SK-N-SH (cell line): ENCODE results near the gene RNF212B. TPM values are rescaled to one million over a fixed set of nuclear protein-coding genes. Genes with fewer than 3 reads are reported as not detected.

Experiments used
- CTCF ChIA-PET: fragments of 300-600, 350-600 bp; formaldehyde crosslinking; extraction: SDS; loops from one replicate; lab custom pipeline; 2021; lab: Yijun Ruan, JAX
- POLR2A ChIA-PET: fragments of 350-600 bp; sonication (Branson Sonifier 250); formaldehyde crosslinking; extraction: SDS; loops from one replicate; lab custom pipeline; 2020; ENCODE audit warnings: antibody characterized with exemption, inconsistent platforms; lab: Yijun Ruan, JAX
- DNase-seq: peaks from one replicate; pipeline ENCODE4 v3.0.0; 2012
- H2AFZ ChIP-seq: fragments of 200-600 bp; sonication (generic); 2 replicates; pipeline ENCODE4 v1.8.1; 2016; ENCODE audit warnings: antibody characterized with exemption, mild to moderate bottlenecking, low read depth
- H3F3A ChIP-seq: fragments of 200-600 bp; sonication (generic); replicated peaks from 2 replicates; pipeline ENCODE3; 2016; ENCODE audit warnings: antibody characterized with exemption, mild to moderate bottlenecking; ENCODE audit not compliant: insufficient read depth
- H3K27ac ChIP-seq, 2 experiments: fragments of 200-500 bp in 1 of 2; fragments of 200-600 bp in 1 of 2; sonication (Bioruptor generic) in 1 of 2; sonication (generic), shearing (Covaris generic) in 1 of 2; 2 replicates each; pipeline versions ENCODE4 v1.5.1 to v1.6.1; 2014 to 2016; ENCODE audit warnings: low read depth in 2 of 2, inconsistent platforms in 1 of 2, low read length in 1 of 2, mild to moderate bottlenecking in 1 of 2, mixed read lengths in 1 of 2
- H3K27me3 ChIP-seq: fragments of 200-600 bp; sonication (generic), shearing (Covaris generic); 2 replicates; pipeline ENCODE4 v1.6.1; 2016; ENCODE audit warnings: mixed run types; ENCODE audit not compliant: insufficient read depth
- H3K36me3 ChIP-seq, 2 experiments: fragments of 200-500 bp in 1 of 2; fragments of 200-600 bp in 1 of 2; sonication (Bioruptor generic) in 1 of 2; sonication (generic) in 1 of 2; replicated peaks in 1 of 2; 2 replicates each; pipeline versions ENCODE3 to v1.5.1; 2014 to 2016; ENCODE audit warnings: low read length in 1 of 2, mild to moderate bottlenecking in 1 of 2; ENCODE audit not compliant: insufficient read depth in 2 of 2, control insufficient read depth in 1 of 2
- H3K4me1 ChIP-seq, 2 experiments: fragments of 200-500 bp in 1 of 2; fragments of 200-600 bp in 1 of 2; sonication (Bioruptor generic) in 1 of 2; sonication (generic), shearing (Covaris generic) in 1 of 2; 2 replicates each; pipeline versions ENCODE4 v1.5.1 to v1.6.1; 2014 to 2016; ENCODE audit warnings: low read depth in 1 of 2, low read length in 1 of 2, mixed run types in 1 of 2; ENCODE audit not compliant: insufficient read depth in 2 of 2, control insufficient read depth in 1 of 2
- H3K4me2 ChIP-seq: fragments of 200-600 bp; sonication (generic), shearing (Covaris generic); 2 replicates; pipeline ENCODE4 v1.6.1; 2017; ENCODE audit warnings: mixed run types
- H3K4me3 ChIP-seq, 2 experiments: fragments of 200-500 bp in 1 of 2; fragments of 200-600 bp in 1 of 2; sonication (Bioruptor generic) in 1 of 2; sonication (generic), shearing (Covaris generic) in 1 of 2; 2 replicates each; pipeline versions ENCODE4 v1.5.1 to v1.8.1; 2014 to 2016; ENCODE audit warnings: low read depth in 2 of 2, inconsistent platforms in 1 of 2, low read length in 1 of 2, mild to moderate bottlenecking in 1 of 2, mixed read lengths in 1 of 2, moderate library complexity in 1 of 2
- H3K79me2 ChIP-seq: fragments of 200-600 bp; sonication (generic); 2 replicates; pipeline ENCODE4 v1.8.1; 2017; ENCODE audit warnings: mild to moderate bottlenecking; ENCODE audit not compliant: insufficient read depth
- H3K9ac ChIP-seq: fragments of 200-600 bp; sonication (generic); 2 replicates; pipeline ENCODE4 v1.6.1; 2017; ENCODE audit warnings: mixed run types
- H3K9me2 ChIP-seq: fragments of 200-600 bp; sonication (generic); 2 replicates; pipeline ENCODE4 v1.6.1; 2017; ENCODE audit warnings: mixed run types
- H3K9me3 ChIP-seq: fragments of 200-600 bp; sonication (generic); 2 replicates; pipeline ENCODE4 v1.6.1; 2017; ENCODE audit warnings: mixed run types, mild to moderate bottlenecking, moderate library complexity
- H4K20me1 ChIP-seq: fragments of 200-600 bp; sonication (generic); 2 replicates; pipeline ENCODE4 v1.6.1; 2017; ENCODE audit warnings: mild to moderate bottlenecking, mixed run types; ENCODE audit not compliant: insufficient read depth
- CHD2 ChIP-seq: fragments of 150-350 bp; IDR thresholded peaks from 2 replicates; pipeline ENCODE4 v1.6.1; 2018; ENCODE audit warnings: low read length; ENCODE audit not compliant: partially characterized antibody
- ELF1 ChIP-seq: IDR thresholded peaks from 2 replicates; pipeline ENCODE4 v1.4.0; 2012
- FOSL2 ChIP-seq: IDR thresholded peaks from 2 replicates; pipeline ENCODE4 v1.4.0; 2012; ENCODE audit warnings: low read depth, mild to moderate bottlenecking, moderate library complexity, borderline replicate concordance
- FOXJ3 ChIP-seq: sonication (generic); formaldehyde crosslinking; IDR thresholded peaks from 2 replicates; pipeline ENCODE4 v1.5.1; 2020; ENCODE audit warnings: mild to moderate bottlenecking, missing genetic modification reagents
- FOXM1 ChIP-seq: IDR thresholded peaks from 2 replicates; pipeline ENCODE4 v1.4.0; 2012; ENCODE audit warnings: low read depth, mild to moderate bottlenecking
- GATA2 ChIP-seq: sonication (generic); formaldehyde crosslinking; IDR thresholded peaks from 2 replicates; pipeline ENCODE4 v1.5.0; 2020; ENCODE audit warnings: mild to moderate bottlenecking, missing genetic modification reagents
- MXI1 ChIP-seq: IDR thresholded peaks from 2 replicates; pipeline ENCODE4 v1.6.1; 2012; ENCODE audit warnings: mild to moderate bottlenecking, low read depth, low read length, improper control_type of control experiment
- POLR2AphosphoS5 ChIP-seq: IDR thresholded peaks from 2 replicates; pipeline ENCODE4 v1.6.1; 2012; ENCODE audit warnings: low read depth, low read length
- RAD21 ChIP-seq: IDR thresholded peaks from 2 replicates; pipeline ENCODE4 v1.6.1; 2012; ENCODE audit warnings: mild to moderate bottlenecking, low read length
- RCOR1 ChIP-seq: fragments of 150-350 bp; IDR thresholded peaks from 2 replicates; pipeline ENCODE4 v1.6.1; 2017; ENCODE audit warnings: antibody characterized with exemption, low read length
- RFX5 ChIP-seq: IDR thresholded peaks from 2 replicates; pipeline ENCODE4 v1.6.1; 2012; ENCODE audit warnings: mild to moderate bottlenecking, improper control_type of control experiment, low read length
- SIN3A ChIP-seq: IDR thresholded peaks from 2 replicates; pipeline ENCODE4 v1.6.1; 2012; ENCODE audit warnings: low read depth, mild to moderate bottlenecking, low read length, moderate library complexity, borderline replicate concordance
- TAF1 ChIP-seq: IDR thresholded peaks from 2 replicates; pipeline ENCODE4 v1.6.1; 2012; ENCODE audit warnings: low read depth, mild to moderate bottlenecking, low read length, moderate library complexity, borderline replicate concordance
- TCF12 ChIP-seq: IDR thresholded peaks from 2 replicates; pipeline ENCODE4 v1.4.0; 2012
- YY1 ChIP-seq: IDR thresholded peaks from 2 replicates; pipeline ENCODE4 v1.4.0; 2012; ENCODE audit warnings: low read depth, mild to moderate bottlenecking
- WGBS: methylation state at CpG from one replicate; pipeline ENCODE4 v1.1.6; 2017; ENCODE audit warnings: low lambda C conversion rate; 5-methylcytosine and 5-hydroxymethylcytosine counted together
- polyA plus RNA-seq, 3 experiments: library from polyadenylated mRNA; depleted of rRNA; stranded (reverse); fragments of >200 nt; gene quantifications; 2 replicates each; pipeline ENCODE4 v1.2.3, GENCODE V29; 2012
- TF ChIP-seq, protein P1 (sequence below): IDR thresholded peaks from 2 replicates; pipeline ENCODE4; 2012
- TF ChIP-seq, protein P2 (sequence below): fragments of 150-350 bp; IDR thresholded peaks from 2 replicates; pipeline ENCODE4 v1.6.1; 2017; ENCODE audit warnings: antibody characterized with exemption, low read length, low read depth, borderline replicate concordance
- TF ChIP-seq, protein P3 (sequence below): IDR thresholded peaks from 2 replicates; pipeline ENCODE4 v1.4.0; 2012; ENCODE audit warnings: low read depth
- TF ChIP-seq, protein P4 (sequence below): IDR thresholded peaks from 2 replicates; pipeline ENCODE4 v1.4.0; 2012; ENCODE audit warnings: low read depth, borderline replicate concordance

The RNF212B gene
- polyA plus RNA-seq, 1 of the 3 experiments (the other 2 are of a cell fraction) = not detected

DNA sequence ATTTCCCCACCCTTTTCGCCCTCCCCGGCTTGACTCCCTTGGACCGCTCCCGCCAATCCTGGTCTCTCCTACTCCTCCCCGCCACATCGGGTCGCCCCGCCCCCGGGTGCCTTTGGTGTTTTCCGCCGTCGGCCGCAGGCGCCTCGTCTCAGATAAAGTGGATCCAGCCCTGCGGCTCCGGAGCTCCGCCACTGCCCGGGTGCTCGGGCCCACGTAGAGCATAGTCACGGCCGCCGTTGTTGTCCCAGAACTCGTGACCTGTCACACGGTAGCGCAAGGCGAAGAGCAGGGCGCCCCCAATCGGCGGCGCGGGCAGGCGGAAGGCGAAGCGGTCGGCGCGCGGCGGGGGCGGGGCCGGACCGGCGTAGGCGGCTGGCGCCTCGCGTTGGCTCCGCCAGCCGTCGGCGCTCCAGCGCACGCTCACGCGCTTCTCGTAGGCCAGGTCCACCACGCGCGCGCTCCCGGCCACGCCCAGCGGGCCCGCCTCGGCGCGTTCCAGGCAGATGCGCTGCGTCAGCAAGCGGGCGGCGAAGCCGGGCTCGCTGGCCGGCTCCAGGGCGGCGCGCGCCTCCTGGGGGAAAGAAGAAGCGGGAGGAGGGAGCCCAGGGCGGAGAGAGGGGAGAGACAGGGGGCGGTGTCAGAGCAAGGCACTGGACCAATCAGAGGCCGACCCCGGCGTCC is 63.7 kb downstream of the RNF212B start (continued):
- TF ChIP-seq SIN3A (peak; percentile 91; the same call in 1 of the 2 replicates), RCOR1 (no peak), GATA2 (CRISPR knock-in tag) (no peak), MXI1 (peak; percentile 94), RAD21 (0 out of 2 replicates have a peak, but pooled peaks have one; percentile 8), FOSL2 (no peak), CHD2 (peak; percentile 11), RFX5 (peak; percentile 9; the same call in 1 of the 2 replicates)
- TF ChIP-seq, protein P1, sequence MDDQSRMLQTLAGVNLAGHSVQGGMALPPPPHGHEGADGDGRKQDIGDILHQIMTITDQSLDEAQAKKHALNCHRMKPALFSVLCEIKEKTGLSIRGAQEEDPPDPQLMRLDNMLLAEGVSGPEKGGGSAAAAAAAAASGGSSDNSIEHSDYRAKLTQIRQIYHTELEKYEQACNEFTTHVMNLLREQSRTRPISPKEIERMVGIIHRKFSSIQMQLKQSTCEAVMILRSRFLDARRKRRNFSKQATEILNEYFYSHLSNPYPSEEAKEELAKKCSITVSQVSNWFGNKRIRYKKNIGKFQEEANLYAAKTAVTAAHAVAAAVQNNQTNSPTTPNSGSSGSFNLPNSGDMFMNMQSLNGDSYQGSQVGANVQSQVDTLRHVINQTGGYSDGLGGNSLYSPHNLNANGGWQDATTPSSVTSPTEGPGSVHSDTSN = peak; percentile 2; the same call in 1 of the 2 replicates
- TF ChIP-seq, protein P2, sequence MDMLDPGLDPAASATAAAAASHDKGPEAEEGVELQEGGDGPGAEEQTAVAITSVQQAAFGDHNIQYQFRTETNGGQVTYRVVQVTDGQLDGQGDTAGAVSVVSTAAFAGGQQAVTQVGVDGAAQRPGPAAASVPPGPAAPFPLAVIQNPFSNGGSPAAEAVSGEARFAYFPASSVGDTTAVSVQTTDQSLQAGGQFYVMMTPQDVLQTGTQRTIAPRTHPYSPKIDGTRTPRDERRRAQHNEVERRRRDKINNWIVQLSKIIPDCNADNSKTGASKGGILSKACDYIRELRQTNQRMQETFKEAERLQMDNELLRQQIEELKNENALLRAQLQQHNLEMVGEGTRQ = no peak; the same call in 1 of the 2 replicates

- H3K27me3 ChIP-seq = no peaks in the 10 kb centered on the region
- peaks cover 27% of the 10 kb centered on the region for H3F3A ChIP-seq
- H2AFZ ChIP-seq = peak overlapping the region; percentile 89
- TF ChIP-seq, protein P1 = 0 out of 2 replicates have a peak, but pooled peaks have one; percentile 1
- TF ChIP-seq, protein P3, sequence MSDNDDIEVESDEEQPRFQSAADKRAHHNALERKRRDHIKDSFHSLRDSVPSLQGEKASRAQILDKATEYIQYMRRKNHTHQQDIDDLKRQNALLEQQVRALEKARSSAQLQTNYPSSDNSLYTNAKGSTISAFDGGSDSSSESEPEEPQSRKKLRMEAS = peak; percentile 75; the same call in 1 of the 2 replicates
- TF ChIP-seq, protein P4, sequence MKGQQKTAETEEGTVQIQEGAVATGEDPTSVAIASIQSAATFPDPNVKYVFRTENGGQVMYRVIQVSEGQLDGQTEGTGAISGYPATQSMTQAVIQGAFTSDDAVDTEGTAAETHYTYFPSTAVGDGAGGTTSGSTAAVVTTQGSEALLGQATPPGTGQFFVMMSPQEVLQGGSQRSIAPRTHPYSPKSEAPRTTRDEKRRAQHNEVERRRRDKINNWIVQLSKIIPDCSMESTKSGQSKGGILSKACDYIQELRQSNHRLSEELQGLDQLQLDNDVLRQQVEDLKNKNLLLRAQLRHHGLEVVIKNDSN = peak; percentile 28; the same call in 1 of the 2 replicates
- peak; percentile 74 for TF ChIP-seq POLR2AphosphoS5
- 0 out of 2 replicates have a peak, but pooled peaks have one; percentile 51 for TF ChIP-seq YY1
- no peak for TF ChIP-seq RFX5
- TF ChIP-seq FOXM1 = 0 out of 2 replicates have a peak, but pooled peaks have one; percentile 51
- peak; percentile 15; the same call in 1 of the 2 replicates for TF ChIP-seq TCF12
- 0 out of 2 replicates have a peak, but pooled peaks have one; percentile 24 for TF ChIP-seq SIN3A
- peak; percentile 4 for TF ChIP-seq CHD2
- 0 out of 2 replicates have a peak, but pooled peaks have one; percentile 29 for TF ChIP-seq ELF1
- TF ChIP-seq TAF1 = no peak
- TF ChIP-seq FOXJ3 = no peak
- H3K9me3 ChIP-seq = no peaks in the 10 kb centered on the region
- H4K20me1 ChIP-seq = no peaks in the 10 kb centered on the region
- peak overlapping the region; percentile 97 for H3K4me2 ChIP-seq
- WGBS = no CpG with 5 or more reads among the region's 25 CpGs
- no peak for DNase-seq
- peak overlapping the region; percentile 74 for H3K9ac ChIP-seq
- peaks cover 13% of the 10 kb centered on the region for H3K79me2 ChIP-seq
- peak overlapping the region; percentile 69 to 91 for H3K4me3 ChIP-seq
- peak overlapping the region; percentile 88 to 93 for H3K27ac ChIP-seq
- POLR2A ChIA-PET = interaction anchor here (0.7 to 1.6 kb wide), 5 partner anchors 9 to 207 kb away, joined by 3 to 7 read pairs (median 4); partner anchors contain the start of genes ACIN1, C14orf119 and PABPN1
- CTCF ChIA-PET = interaction anchor here (0.9 to 4.7 kb wide), 16 partner anchors 9 to 290 kb away, joined by 3 to 26 read pairs (median 7); partner anchors contain the start of genes HOMEZ and PABPN1
- H3K4me1 ChIP-seq = peaks cover 14 to 18% of the 10 kb centered on the region in 2 experiments; a peak in 3 of 4 replicates
- H3K36me3 ChIP-seq = peaks cover 0 to 3% of the 10 kb centered on the region in 2 experiments
- H3K9me2 ChIP-seq = no peaks in the 10 kb centered on the region
These were observed 64.2 kb downstream of the RNF212B start for GRCh38 chr14:23301969-23302289.
